GM11168 (cell line): Measurements from ENCODE around the gene PCSK4.
"Not testable (repeated sequence)": the region's sequence is repeated elsewhere in the genome, so short reads cannot be mapped to it uniquely, and the experiment has no call there.

Source experiments
- in situ Hi-C: fragments of 300-500 bp; cut with MboI; formaldehyde crosslinking; loops from one replicate; pipeline ENCODE4 v1.12.0; 2022; ENCODE audit warnings: low sequenced_read_pairs; ENCODE audit not compliant: unreplicated experiment

Gene PCSK4

DNA sequence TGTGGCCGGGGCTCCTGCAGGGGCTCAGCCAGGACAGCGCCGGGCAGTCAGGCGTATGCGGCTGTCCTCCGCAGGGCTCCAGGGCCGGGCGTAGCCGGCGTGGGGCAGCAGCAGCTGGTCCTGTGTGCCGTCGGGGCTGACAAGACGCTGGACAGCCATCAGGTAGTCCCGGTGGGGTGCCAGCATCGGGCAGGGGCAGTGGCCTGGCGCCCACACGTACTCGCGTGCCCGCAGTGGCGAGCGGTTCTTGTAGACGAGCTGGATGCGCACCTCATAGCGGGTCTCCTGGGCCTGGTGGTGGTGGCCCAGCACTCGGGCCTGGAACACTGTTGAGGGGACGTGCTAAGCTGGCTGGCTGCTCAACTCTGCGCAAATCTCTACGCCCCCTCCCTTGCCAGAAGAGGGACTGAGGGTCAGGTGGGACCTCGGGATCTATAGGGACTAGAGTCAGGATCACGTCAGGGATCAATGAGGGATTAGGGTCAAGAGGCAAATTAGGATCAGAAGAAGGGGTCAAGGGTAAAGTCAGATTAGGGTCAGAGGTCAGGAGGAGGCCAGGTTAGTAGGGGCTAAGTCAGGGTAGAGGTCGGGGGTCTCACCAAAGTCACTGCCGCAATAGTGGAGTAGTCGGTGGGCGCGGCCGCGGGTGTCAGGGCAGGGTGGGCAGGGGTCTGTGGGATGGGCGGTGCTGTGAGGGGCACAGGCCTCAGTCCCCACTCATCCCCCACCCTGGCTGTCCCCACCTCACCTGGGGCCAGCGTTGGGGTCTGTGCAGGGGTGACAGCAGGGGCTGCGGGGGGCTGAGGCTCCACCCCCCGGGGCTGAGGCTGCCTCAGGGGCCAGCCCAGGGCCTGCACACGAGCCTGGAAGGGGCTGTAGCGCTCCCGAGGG lies 16.1 kb upstream of the PCSK4 start:
- in situ Hi-C loops = no loop called here

GRCh38 chr19:1505012-1505411 lies 14.9 kb upstream of the PCSK4 start:
- in situ Hi-C loops = no loop called here

- in situ Hi-C loops = no loop called here
Observed at GRCh38 chr19:1503925-1504773, 14.0 kb upstream of the PCSK4 start.

- in situ Hi-C loops = no loop called here
Observed at GRCh38 chr19:1503089-1503924, 13.2 kb upstream of the PCSK4 start.

GRCh38 chr19:1502433-1503088 lies 12.4 kb upstream of the PCSK4 start:
- in situ Hi-C loops = no loop called here

GRCh38 chr19:1501200-1501595 lies 11.0 kb upstream of the PCSK4 start:
- in situ Hi-C loops = no loop called here

DNA sequence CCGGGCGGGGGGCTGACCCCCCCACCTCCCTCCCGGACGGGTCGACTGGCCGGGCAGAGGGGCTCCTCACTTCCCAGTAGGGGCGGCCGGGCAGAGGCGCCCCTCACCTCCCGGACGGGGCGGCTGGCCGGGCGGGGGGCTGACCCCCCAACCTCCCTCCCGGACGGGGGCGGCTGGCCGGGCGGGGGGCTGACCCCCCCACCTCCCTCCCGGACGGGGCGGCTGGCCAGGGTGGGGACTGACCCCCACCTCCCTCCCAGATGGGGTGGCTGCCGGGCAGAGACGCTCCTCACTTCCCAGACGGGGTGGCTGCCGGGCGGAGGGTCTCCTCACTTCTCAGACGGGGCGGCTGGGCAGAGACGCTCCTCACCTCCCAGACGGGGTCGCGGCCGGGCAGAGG lies 9.1 kb upstream of the PCSK4 start:
- in situ Hi-C loops = not testable (repeated sequence)

DNA sequence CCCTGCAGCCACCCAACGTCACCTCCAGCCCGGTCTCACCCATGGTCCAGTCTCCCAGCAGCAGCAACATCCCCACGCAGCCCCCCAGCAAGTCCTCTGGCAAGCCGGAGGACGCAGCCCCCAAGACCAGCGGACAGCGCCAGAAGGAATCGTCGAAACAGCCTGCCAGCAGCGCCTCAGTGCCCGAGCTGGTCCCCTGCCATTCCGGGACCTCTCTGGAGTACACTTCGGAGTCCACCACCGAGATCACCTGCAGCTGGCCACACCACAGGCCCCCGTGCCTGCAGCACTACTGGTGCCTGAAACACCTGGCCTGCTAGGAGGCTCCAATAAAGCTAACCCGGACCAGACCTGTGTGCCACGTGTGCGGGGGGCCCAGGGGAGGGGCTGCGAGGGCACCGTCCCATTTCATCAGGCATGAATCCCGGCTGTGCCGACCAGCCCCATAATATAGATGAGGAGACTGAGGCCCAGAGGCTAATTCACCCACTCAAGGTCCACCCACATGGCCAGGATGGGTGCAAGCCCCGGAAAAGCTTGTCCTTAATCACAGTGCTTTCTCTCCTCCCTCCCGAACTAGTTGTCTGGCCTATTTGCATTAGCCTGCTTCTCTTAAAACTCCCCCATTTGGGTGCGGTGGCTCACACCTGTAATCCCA lies 7.6 kb upstream of the PCSK4 start:
- in situ Hi-C loops = no loop called here

- in situ Hi-C loops = no loop called here
Observed at GRCh38 chr19:1496714-1497577, 6.8 kb upstream of the PCSK4 start.

DNA sequence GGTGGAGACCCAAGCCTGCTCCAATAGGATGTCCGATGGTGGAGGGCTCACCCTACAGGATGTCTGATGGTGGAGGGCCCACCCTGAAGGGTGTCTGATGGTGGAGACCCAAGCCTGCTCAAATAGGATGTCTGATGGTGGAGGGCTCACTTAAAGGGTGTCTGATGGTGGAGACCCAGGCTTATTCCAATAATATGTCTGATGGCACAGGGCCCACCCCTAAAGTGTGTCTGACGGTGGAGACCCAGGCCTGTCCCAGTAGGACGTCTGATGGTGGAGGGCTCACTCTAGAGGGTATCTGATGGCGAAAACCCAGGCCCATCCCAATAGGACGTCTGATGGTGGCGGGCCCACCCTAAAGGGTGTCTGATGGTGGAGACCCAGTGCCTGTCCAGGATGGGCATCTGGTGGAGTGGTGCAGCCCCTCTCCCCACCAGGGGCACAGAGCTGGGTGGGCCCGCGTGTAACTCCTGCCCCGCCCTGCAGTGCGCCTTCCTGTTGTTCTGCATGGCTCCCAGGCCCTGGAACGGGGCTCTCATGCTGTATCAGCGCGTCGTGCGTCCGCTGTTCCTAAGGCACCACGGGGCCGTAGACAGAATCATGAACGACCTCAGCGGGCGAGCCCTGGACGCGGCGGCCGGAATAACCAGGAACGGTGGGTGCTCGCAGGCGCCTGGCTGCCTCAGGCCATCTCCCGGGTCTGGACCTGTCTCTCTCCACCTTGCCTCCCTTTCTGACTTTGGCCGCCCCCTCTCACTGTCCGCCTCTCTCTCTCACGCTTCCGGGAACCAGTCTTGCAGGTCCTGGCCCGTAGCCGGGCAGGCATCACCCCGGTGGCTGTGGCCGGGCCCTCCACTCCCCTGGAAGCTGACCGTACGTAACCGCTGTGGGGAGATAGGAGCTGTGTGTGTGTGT lies 5.9 kb upstream of the PCSK4 start:
- in situ Hi-C loops = no loop called here

DNA sequence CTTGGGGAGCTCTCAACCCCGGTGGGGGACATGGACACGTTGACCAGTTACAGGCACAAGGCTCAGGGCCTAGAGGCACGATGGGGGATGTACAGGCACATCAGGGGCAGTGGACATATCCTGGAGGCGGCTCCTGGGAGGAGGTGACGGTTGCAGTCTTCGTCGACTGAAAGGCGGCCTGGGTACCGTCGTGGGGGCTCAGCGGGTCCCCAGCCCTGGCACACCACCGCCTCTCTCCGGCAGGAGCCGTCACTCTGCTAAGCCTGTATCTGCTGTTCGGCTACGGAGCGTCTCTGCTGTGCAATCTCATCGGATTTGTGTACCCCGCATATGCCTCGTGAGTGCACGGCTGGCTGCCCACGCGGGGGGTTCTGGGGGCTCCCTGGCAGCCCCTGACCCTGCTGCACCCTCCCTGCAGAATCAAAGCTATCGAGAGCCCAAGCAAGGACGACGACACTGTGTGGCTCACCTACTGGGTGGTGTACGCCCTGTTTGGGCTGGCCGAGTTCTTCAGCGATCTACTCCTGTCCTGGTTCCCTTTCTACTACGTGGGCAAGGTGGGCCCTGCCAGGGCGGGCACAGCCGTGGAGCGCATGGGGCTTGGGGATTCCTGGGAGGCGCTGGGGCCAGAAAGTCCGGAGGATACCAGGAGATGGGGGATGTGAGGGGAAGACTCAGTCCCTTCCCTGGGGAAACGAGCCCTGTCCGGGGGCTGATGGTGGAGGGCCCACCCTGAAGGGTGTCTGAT lies 5.1 kb upstream of the PCSK4 start:
- in situ Hi-C loops = no loop called here

DNA sequence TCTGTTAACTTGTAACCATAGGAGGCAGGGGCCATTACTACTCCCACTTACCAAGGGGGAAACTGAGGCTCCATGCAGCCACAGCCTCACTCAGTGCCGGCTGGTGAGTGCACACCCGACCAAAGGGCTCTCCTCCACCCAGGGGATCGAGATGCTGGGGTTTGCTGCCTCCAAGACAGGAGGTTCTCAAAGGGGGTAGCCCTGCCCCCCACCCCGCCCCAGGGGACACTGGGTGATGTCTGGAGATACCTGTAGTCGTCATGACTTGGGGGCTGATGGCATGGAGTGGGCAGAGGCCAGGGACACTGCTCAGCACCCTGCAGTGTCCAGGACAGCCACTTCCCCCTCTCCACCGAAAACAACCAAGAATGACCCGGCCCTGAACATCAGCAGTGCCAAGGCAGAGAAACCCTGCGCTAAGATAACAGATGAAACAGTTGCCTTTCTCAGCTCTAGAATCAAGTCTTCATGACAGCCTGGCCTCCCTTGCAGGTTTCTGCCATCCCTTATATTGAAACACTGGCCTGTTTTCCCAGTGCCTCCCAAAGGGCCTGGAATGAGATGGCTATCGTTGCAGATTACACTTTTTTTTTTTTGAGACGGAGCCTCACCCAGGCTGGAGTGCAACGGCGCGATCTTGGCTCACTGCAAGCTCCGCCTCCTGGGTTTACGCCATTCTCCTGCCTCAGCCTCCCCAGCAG lies 4.1 kb upstream of the PCSK4 start:
- in situ Hi-C loops = no loop called here

GRCh38 chr19:1492474-1493006 lies 2.4 kb upstream of the PCSK4 start:
- in situ Hi-C loops = no loop called here

DNA sequence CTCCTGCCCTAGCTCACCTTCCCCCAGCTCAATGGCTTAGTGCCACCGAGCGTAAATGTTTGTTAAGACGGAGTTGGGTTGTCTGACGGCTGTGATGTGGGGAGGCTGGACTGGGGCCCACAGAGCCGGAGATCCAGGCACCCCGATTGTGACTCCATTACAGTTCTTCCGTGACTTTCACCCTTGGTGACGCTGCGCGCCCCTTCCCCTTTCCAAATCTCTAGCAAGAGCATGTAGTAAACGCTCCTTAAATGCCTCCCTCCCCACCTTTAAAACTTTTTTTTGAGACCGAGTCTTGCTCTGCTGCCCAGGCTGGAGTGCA lies 1.7 kb upstream of the PCSK4 start:
- in situ Hi-C loops = no loop called here

GRCh38 chr19:1491114-1491848 lies 1.1 kb upstream of the PCSK4 start, which contains the start of gene REEP6:
Gene REEP6, plus strand, starts transcription at chr19:1491181. Its CDS starts 89 bp downstream, at chr19:1491270.
- in situ Hi-C loops = no loop called here
